AG09309 (cell line): Measurements from ENCODE around the gene ITPR3.

ENCODE experiments used
- DNase-seq: peaks from one replicate; pipeline ENCODE4 v3.0.0-alpha.2; 2010; ENCODE audit warnings: low read depth
- H3K4me3 ChIP-seq: 2 replicates; pipeline ENCODE4 v1.5.1; 2011; ENCODE audit warnings: mild to moderate bottlenecking, low read depth, low read length, moderate library complexity; ENCODE audit not compliant: control insufficient read depth
- TF ChIP-seq, protein P1 (sequence below): IDR thresholded peaks from 2 replicates; pipeline ENCODE4 v1.5.1; 2011; ENCODE audit warnings: mild to moderate bottlenecking, low read depth, low read length, inconsistent platforms; ENCODE audit not compliant: insufficient read depth, control insufficient read depth; ENCODE audit errors: missing control alignments

Gene ITPR3

DNA sequence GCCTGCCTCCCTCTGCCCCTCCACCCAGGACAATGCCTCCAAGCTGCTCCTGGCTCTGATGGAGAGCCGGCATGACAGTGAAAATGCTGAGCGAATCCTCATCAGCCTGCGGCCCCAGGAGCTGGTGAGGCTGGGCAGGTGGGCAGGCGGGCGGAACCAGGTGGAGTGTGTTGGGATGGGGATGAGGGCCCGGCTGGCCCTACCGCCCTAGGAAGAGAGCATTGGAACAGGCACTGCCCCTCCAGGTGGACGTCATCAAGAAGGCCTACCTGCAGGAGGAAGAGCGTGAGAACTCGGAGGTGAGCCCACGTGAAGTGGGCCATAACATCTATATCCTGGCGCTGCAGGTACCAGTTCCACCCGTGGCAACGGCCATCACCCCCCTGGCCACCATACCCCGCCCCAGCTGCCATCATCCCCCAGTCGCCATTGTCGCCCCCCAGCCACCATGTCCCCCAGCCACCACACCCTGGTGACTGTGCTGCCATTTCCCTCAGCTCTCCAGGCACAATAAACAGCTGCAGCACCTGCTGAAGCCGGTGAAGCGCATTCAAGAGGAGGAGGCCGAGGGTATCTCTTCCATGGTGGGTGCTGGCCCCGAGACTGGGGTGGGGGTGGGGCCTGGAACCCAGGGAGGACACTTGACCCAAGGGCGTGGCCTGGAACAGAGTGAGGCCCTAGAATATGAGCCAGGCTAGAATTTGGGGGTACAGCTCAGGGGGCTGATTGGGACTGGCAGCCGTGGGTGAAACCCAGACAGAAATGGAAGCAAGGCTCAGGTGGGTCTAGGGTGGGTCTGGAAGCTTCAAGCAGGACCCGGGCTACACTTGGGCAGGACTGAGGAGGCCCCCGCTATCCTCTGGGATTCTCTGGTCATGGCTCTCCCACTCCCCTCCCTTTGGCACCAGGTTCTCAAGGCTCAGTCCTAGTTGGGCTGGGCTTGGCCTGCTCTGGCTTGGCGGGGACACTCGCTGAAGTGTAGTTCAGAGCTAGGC is 66.2 kb downstream of the ITPR3 start:
- DNase-seq: no peak
- TF ChIP-seq, protein P1, sequence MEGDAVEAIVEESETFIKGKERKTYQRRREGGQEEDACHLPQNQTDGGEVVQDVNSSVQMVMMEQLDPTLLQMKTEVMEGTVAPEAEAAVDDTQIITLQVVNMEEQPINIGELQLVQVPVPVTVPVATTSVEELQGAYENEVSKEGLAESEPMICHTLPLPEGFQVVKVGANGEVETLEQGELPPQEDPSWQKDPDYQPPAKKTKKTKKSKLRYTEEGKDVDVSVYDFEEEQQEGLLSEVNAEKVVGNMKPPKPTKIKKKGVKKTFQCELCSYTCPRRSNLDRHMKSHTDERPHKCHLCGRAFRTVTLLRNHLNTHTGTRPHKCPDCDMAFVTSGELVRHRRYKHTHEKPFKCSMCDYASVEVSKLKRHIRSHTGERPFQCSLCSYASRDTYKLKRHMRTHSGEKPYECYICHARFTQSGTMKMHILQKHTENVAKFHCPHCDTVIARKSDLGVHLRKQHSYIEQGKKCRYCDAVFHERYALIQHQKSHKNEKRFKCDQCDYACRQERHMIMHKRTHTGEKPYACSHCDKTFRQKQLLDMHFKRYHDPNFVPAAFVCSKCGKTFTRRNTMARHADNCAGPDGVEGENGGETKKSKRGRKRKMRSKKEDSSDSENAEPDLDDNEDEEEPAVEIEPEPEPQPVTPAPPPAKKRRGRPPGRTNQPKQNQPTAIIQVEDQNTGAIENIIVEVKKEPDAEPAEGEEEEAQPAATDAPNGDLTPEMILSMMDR: no peak

DNA sequence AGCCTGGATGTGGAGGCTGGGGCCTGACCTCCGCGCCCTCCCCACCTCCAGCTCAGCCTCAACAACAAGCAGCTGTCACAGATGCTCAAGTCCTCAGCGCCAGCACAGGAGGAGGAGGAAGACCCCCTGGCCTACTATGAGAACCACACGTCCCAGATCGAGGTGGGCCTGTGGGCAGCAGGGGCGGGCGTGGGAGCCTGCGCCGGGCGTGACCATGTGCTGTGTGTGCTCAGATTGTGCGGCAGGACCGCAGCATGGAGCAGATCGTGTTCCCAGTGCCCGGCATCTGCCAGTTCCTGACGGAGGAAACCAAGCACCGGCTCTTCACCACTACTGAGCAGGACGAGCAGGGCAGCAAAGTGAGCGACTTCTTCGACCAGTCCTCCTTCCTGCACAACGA is 66.9 kb downstream of the ITPR3 start:
- H3K4me3 ChIP-seq: no peak overlapping the region
- DNase-seq: no peak
- TF ChIP-seq, protein P1: no peak

More for the DNA sequence above, 66.2 kb downstream of the ITPR3 start:
- H3K4me3 ChIP-seq: no peak overlapping the region

DNA sequence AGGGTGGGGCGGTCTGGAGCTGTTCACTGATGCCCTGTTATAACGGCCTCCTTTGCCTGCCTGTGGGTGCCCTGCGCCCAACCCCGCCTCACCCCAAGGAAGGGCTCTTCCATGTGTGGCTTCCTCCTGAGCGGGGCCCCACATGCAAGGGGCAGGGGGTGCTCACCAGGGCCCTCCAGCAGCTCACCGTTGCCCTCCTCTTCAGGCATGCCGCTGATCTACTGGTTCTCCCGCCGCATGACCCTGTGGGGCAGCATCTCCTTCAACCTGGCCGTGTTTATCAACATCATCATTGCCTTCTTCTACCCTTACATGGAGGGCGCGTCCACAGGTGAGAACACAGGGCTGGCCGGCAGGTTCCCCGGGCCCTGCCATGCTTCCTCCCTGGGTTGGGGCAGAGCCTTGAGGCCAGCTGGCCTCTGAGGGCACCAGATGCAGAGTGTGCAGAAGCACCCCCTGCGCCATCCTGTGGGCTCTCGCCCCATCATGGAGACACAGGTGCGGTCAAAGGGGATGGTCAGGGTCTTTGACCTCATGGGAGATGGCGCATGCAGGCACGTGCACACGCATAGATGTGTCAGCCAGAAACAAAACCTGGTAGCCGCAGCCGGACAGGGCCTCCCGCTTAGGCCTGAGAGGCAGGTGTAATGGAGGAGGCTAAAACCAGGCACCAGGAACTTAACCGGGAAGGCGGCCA is 67.5 kb downstream of the ITPR3 start:
- H3K4me3 ChIP-seq: no peak overlapping the region
- DNase-seq: no peak
- TF ChIP-seq, protein P1: no peak

- no peak for DNase-seq
- H3K4me3 ChIP-seq: no peak overlapping the region
- TF ChIP-seq, protein P1: no peak
These were observed 68.0 kb downstream of the ITPR3 start for GRCh38 chr6:33689148-33689494.

- no peak for DNase-seq
- no peak overlapping the region for H3K4me3 ChIP-seq
- TF ChIP-seq, protein P1: no peak
These were observed 68.8 kb downstream of the ITPR3 start for GRCh38 chr6:33689879-33690278.

- no peak overlapping the region for H3K4me3 ChIP-seq
- no peak for DNase-seq
- TF ChIP-seq, protein P1: no peak
These were observed 69.6 kb downstream of the ITPR3 start for GRCh38 chr6:33690766-33691165.
